Right lobe of liver (tissue), 4 donors: ENCODE results near the gene MTMR10.

Experiments used
- CTCF ChIP-seq, 4 donors: fragments of 200-600 bp in 3 of 4; fragments of 450-650 bp in 1 of 4; IDR thresholded peaks; one replicate each; pipeline versions ENCODE4 v1.5.1 to v1.8.0; 2016 to 2022; ENCODE audit warnings: antibody characterized with exemption in 4 of 4, mild to moderate bottlenecking in 2 of 4
- POLR2A ChIP-seq: fragments of 450-650 bp; IDR thresholded peaks from one replicate; pipeline ENCODE4 v1.6.1; 2017; ENCODE audit warnings: antibody characterized with exemption, mild to moderate bottlenecking
- donor health status: DM: no; HTN: no; CAD: no.
- donor health status: DM: no; HTN: no; CAD: no.
- donor health status: DM: no; HTN: yes; CAD: no.

- TF ChIP-seq POLR2A, result no peak
- no peak for TF ChIP-seq CTCF (IDR thresholded peaks at IDR 0.05)
These were observed 65.7 kb downstream of the MTMR10 start for GRCh38 chr15:30925686-30926085.
